NCI-H226 (cell line): ENCODE results near the gene ABCC2.
A peak's percentile ranks its signal among the peaks of the same experiment; 100 is the strongest.
"Not testable (repeated sequence)": the region's sequence is repeated elsewhere in the genome, so short reads cannot be mapped to it uniquely, and the experiment has no call there.

ENCODE experiments used
- DNase-seq: peaks from one replicate; pipeline ENCODE4 v3.0.0-alpha.2; 2015

ABCC2 gene

GRCh38 chr10:99858849-99859248 lies 76.4 kb downstream of the ABCC2 start:
- DNase-seq, result no peak

- no peak for DNase-seq
Measured at GRCh38 chr10:99859585-99859984, 77.1 kb downstream of the ABCC2 start.

- DNase-seq, result no peak
Measured at GRCh38 chr10:99860466-99860865, 78.0 kb downstream of the ABCC2 start.

GRCh38 chr10:99863535-99864240 lies 81.2 kb downstream of the ABCC2 start:
- DNase-seq, result not testable (repeated sequence)

GRCh38 chr10:99867250-99867649 lies 84.8 kb downstream of the ABCC2 start:
- DNase-seq, result not testable (repeated sequence)

- no peak for DNase-seq
Measured at GRCh38 chr10:99869581-99870122, 87.2 kb downstream of the ABCC2 start.

- DNase-seq, result no peak
Measured at GRCh38 chr10:99870123-99870730, 87.8 kb downstream of the ABCC2 start.

- peak; percentile 22 for DNase-seq
Measured at GRCh38 chr10:99872367-99873162, 90.1 kb downstream of the ABCC2 start.

- no peak for DNase-seq
Measured at GRCh38 chr10:99873846-99874245, 91.4 kb downstream of the ABCC2 start.

- DNase-seq, result no peak
Measured at GRCh38 chr10:99874341-99875085, 92.1 kb downstream of the ABCC2 start.

GRCh38 chr10:99875473-99875872 lies 93.0 kb downstream of the ABCC2 start:
- no peak for DNase-seq

GRCh38 chr10:99880080-99880835 lies 97.8 kb downstream of the ABCC2 start:
- no peak for DNase-seq

- no peak for DNase-seq
Measured at GRCh38 chr10:99881371-99881770, 98.9 kb downstream of the ABCC2 start.

- DNase-seq, result no peak
Measured at GRCh38 chr10:99883523-99883922, 101.1 kb downstream of the ABCC2 start.

- no peak for DNase-seq
Measured at GRCh38 chr10:99888622-99889021, 106.2 kb downstream of the ABCC2 start.

- no peak for DNase-seq
Measured at GRCh38 chr10:99894613-99895012, 112.2 kb downstream of the ABCC2 start.

GRCh38 chr10:99895066-99895465 lies 112.6 kb downstream of the ABCC2 start:
- DNase-seq, result not testable (repeated sequence)

GRCh38 chr10:99895867-99896266 lies 113.4 kb downstream of the ABCC2 start:
- no peak for DNase-seq
